GM03348 (cell line): ENCODE data around the gene UMODL1.
"Not testable (repeated sequence)": the region's sequence is repeated elsewhere in the genome, so short reads cannot be mapped to it uniquely, and the experiment has no call there.

ENCODE experiments used
- DNase-seq: peaks from one replicate; pipeline ENCODE4 v3.0.0; 2012; ENCODE audit warnings: low spot score

The UMODL1 gene

DNA sequence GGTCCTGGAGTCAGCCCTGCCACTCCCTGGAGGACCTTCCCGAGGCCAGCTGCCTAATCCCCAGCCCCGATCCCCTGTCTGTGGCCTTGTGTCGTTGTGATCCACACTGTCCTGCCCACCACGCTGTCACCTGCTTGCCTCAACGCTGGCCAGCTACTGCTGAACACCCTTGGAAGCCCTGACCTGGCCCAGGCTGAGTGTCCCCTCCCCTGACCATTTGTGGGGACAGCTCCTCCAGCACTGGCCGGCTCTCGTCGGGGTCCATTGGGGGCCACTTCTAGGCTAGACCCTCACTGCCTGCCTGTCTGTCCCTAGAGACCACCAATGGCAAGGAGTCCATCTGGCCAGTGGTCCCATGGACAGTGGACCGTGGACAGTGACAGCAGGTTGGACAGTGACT lies 12.0 kb upstream of the UMODL1 start:
- DNase-seq: no peak

GRCh38 chr21:42059721-42060120 lies 11.4 kb upstream of the UMODL1 start:
- DNase-seq: no peak

GRCh38 chr21:42060166-42060565 lies 11.0 kb upstream of the UMODL1 start:
- DNase-seq: no peak

- no peak for DNase-seq
Measured at GRCh38 chr21:42061195-42061985, 9.7 kb upstream of the UMODL1 start.

DNA sequence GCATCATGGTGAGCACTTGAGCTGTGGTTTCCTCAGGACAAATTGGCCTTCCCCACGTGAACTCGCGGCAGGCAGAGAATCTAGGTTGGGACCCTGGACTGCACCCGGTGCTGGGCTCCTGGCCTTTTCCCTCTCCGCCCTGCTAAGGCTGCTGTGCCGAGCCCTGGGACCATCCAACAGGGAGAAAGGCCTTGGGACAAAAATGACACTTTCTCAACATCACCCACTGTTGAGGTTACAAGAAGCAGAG lies 9.2 kb upstream of the UMODL1 start:
- DNase-seq: no peak

- no peak for DNase-seq
Measured at GRCh38 chr21:42062236-42063022, 8.7 kb upstream of the UMODL1 start.

DNA sequence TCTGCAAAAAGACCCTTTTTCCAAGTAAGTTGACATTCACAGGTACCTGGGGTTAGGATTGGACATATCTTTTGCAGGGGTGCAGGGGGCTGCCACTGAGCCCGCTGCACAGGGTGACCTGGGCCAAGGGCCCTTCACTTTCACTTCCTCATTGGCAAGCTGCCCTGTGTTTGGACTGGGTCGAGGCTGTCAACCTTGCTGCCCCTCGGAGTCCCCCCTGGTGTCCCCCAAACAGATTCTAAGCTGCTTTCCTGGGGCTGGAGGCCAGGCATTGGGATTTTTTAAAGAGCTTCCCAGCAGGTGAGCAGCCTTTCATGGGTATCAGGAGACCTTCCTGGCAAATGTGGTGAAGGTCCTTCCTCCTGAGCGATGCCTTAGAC lies 7.9 kb upstream of the UMODL1 start:
- no peak for DNase-seq

- DNase-seq: no peak
Measured at GRCh38 chr21:42063571-42064521, 7.3 kb upstream of the UMODL1 start.

GRCh38 chr21:42066521-42066920 lies 4.6 kb upstream of the UMODL1 start:
- DNase-seq: no peak

- DNase-seq: no peak
Measured at GRCh38 chr21:42067531-42068255, 3.4 kb upstream of the UMODL1 start.

GRCh38 chr21:42068256-42068545 lies 2.9 kb upstream of the UMODL1 start:
- DNase-seq: no peak

GRCh38 chr21:42068592-42068991 lies 2.5 kb upstream of the UMODL1 start:
- no peak for DNase-seq

DNA sequence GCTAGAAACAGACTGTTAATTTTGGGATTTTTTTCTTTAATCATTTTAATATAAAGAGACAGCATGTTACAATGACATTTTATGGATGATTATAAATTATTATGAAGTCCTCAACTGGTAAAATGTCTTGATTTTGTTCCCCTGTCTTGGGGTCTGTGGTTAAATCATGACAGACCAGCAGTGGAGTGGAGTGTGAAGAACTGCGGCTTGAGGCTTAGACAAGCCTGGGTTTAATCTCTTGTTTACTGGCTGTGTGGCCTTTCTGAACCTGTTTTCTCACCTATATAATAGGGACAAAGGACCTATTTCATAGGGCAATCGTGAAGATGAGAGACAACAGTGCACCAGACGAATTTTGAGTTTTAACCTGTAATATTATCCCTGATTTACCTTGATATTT lies 1.8 kb upstream of the UMODL1 start:
- no peak for DNase-seq

GRCh38 chr21:42069843-42070242 lies 1.3 kb upstream of the UMODL1 start:
- DNase-seq: no peak

DNA sequence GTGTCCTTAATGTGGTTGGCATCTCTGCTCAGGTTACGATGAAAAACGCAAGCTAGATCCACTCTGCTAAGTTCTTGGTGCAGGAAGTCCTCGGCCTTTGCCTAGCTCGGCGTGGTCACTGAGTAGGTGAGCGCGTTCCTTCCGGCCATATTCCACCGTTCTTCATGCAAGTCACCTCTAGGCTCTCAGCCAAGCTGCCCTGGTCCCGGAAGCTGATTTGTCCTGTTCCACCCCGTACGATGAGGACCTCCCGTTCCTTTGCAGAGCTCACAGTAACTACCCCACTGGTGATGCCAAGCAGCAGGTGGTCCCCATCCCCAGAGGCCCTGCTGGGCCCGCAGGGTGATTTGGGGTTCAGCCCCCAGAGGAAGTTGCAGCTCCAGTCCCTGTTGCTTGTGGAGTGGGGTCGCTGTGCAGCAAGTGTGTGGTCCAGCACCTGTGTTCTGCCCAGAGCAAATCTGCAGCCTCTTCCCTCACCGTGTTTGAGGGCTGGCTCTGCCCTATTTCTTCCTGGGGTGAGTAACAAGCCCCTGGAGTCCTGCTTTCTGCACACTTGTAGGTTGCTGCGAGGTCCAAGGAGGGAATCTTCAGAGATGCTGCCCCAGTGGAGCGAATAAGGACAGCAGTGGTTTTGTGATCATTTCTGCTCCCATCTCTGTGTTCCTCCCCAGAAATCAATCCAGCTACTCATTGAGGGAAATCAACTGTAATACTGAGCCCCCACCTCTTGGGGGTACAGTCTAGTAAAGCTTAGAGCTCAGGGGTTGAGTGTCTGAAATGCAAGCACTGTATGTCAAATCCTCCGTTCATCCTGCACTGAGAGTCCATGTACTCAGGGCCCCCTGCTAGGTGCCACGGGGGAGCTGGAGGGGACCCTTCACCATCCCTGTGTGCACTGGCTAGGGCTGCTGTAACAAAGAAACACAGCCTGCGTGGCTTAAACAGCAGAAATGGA lies 2.3 kb downstream of the UMODL1 start:
- DNase-seq: no peak

DNA sequence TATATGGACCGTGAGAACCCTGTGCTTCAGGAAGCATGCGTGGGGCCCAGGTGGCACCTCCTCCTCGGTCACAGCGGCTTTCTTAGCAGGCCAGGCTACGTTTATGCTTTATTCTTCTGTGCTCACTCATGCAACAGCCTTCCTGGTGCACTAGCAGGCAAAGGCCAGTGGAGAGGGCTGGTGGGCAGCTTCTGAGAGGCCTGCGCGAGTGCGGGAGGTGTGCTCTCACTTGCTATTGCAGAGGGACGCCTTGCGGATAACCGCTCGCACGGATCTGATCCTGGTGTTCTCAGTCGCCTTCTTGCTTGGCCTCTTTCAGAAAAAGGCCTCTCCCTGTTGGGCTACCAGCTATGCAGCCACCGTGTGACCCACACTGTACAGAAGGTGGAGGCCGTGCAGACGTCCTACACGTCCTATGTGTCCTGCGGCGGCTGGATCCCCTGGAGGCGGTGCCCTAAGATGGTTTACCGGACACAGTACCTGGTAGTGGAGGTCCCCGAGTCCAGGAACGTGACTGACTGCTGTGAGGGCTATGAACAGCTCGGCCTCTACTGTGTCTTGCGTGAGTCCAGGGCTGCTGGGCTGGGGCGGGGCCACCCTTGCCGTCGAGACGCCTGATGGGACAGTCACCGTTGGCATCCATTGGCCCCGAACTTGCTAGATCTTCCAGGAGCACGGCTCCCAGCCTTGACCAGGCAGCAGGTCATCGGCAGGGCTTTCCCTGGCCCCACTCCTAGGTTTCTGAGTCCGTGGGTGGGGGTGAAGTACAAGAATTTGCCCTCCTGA lies 4.8 kb downstream of the UMODL1 start:
- no peak for DNase-seq

DNA sequence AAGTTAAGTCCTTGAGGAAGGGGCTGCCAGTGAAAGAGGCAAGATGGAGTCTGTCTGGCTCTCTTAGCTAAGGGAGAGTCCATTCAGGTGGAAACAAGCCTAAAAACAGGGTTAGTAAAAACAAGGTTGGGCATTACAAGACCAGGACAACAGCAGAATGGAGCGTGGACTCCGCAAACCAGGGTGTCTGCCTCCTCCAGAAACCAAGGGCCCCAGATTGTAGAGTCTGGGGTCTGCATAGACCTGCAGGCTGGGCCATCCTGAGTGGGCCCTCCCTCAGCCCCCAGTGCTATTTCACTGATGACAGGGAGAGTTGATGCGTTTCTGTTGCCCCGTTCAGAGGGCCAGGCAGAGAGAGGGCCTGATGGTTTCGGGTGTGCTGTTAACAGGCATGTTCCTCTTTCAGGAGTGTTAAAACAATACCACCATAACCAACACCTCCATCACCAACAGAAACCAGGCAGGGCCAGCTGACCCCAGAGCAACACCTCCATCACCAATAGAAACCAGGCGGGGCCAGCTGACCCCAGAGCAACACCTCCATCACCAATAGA lies 6.6 kb downstream of the UMODL1 start:
- DNase-seq: not testable (repeated sequence)

DNA sequence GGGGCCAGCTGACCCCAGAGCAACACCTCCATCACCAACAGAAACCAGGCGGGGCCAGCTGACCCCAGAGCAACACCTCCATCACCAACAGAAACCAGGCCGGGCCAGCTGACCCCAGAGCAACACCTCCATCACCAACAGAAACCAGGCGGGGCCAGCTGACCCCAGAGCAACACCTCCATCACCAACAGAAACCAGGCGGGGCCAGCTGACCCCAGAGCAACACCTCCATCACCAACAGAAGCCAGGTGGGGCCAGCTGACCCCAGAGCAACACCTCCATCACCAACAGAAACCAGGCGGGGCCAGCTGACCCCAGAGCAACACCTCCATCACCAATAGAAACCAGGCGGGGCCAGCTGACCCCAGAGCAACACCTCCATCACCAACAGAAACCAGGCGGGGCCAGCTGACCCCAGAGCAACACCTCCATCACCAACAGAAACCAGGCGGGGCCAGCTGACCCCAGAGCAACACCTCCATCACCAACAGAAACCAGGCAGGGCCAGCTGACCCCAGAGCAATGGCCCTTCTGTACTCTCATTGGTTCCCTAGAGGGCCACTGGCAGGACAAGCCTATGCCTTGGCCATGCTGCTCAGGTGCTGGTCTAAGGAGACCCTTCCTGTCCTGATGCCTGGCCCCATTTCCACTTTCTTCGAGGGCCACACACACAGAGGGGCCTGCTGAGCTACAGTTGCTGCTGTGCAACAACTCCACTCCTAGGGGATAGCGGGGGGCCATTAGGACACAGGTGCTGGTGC lies 7.3 kb downstream of the UMODL1 start:
- DNase-seq: not testable (repeated sequence)
